GM18870 (cell line): ENCODE measurements around the gene SNX10.
"Not testable (repeated sequence)": the region's sequence is repeated elsewhere in the genome, so short reads cannot be mapped to it uniquely, and the experiment has no call there.

Experiments
- ATAC-seq: cut with Tn5 transposase; IDR thresholded peaks from one replicate; pipeline ENCODE4 v1.9.1; 2021; ENCODE audit warnings: moderate library complexity; ENCODE audit not compliant: unreplicated experiment

Gene SNX10, protein sequence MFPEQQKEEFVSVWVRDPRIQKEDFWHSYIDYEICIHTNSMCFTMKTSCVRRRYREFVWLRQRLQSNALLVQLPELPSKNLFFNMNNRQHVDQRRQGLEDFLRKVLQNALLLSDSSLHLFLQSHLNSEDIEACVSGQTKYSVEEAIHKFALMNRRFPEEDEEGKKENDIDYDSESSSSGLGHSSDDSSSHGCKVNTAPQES

DNA sequence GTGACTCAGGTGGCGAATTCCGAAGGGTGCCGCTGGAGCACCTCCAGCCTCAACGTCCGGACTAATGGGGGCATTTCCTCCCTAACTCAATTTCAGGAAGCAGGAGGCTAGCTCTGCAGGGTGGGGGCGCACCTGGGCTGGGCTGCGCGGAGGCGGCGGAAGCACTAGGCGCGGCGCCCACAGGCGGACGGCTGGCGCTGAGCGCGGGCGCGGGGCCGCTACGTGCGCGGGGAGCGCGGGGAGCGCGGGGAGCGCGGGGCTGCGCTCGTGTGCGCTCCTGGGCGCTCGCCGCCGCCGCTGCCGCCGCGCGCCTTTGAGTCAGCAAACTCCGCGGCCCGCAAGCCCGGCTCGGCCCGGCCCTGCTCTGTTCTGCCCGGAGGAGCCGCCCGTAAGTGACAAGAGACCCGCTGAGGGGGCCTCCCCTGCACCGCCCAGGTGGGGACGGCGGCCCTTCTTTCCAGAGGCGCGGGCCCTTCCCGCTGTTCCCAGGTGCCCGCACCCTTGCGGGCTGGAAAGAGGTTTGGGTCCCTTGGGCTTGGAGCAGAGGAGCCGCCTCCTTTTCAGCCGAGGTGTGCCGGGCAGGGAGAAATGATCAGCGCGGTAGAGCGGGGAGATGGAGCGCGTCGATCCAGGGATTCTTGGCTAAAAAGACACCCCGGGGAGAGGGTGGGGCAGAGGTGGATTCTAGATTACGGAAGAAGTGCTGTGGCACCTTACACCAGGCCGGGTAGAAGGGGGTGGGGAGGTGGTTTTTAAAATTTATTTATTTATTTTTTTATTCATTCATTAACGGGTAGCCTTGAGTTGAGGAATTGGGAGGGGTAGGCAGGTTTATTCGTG, at the start of gene SNX10:
SNX10 (plus strand) TSS at position 164 of the 840 bp plus-strand sequence. CDS start 54,581 bp downstream, outside the sequence.
- no peak for ATAC-seq

DNA sequence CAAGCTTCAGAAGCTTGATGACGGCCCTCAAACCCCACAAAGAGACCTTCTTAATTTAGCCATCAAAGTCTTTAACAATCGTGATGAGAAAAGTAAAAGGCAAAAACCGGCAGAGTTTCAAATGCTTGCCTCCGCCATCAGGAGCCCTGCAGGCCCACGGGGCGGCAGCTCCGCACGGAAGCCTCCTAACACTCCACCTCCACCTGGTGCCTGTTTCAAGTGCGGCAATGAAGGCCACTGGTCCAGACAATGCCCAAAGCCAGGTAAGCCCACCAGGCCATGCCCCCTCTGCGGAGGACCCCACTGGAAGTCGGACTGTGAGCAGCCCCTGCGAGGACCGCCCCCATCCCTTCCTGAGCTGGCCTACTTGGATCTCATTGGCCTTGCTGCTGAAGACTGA, 46.5 kb upstream of the SNX10 start:
- no peak for ATAC-seq

DNA sequence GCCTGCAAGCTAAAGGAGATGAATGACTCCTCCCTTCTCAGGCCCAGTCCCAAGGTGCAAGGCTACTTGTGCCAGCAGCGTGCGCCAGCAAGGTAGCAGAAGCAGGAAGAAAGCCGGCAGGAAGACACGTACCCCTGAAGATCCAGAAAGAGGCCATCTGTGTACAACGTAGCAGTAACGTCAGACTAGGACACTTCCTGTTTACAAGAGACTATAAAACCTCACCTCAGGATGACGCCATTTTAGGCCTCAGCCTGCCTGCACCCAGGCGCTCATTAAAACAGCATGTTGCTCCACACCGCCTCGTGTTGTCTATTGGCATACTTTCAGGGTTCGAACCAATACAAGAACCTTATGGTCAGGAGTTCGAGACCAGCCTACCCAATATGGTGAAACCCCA, 41.4 kb upstream of the SNX10 start:
- no peak for ATAC-seq

DNA sequence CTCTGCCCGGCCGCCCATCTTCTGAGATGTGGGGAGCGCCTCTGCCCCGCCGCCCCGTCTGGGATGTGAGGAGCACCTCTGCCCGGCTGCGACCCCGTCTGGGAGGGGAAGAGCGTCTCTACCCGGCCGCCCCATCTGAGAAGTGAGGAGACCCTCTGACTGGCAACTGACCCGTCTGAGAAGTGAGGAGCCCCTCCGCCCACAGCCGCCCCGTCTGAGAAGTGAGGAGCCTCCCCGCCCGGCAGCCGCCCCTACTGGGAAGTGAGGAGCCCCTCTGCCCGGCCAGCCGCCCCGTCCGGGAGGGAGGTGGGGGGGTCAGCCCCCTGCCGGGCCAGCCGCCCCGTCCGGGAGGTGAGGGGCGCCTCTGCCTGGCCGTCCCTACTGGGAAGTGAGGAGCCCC, 29.8 kb upstream of the SNX10 start:
- not testable (repeated sequence) for ATAC-seq

DNA sequence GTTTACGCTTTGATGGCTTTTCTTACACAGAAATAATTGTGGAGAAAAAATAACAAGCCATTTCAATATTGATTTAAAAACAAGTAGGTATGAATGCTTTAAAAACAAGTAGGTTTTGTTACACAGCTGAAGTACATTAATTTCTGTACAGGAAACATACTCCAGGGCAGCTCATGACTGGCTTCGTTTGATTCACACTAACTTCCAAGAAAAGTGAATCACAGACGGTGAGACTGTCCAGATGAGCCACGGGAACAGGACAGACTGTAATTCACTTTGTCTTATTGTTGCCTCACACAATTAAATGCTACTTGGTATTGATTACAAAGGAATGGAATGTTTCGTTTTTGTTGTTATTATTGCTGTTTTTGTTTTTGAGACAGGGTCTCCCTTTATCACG, 26.6 kb upstream of the SNX10 start:
- no peak for ATAC-seq

DNA sequence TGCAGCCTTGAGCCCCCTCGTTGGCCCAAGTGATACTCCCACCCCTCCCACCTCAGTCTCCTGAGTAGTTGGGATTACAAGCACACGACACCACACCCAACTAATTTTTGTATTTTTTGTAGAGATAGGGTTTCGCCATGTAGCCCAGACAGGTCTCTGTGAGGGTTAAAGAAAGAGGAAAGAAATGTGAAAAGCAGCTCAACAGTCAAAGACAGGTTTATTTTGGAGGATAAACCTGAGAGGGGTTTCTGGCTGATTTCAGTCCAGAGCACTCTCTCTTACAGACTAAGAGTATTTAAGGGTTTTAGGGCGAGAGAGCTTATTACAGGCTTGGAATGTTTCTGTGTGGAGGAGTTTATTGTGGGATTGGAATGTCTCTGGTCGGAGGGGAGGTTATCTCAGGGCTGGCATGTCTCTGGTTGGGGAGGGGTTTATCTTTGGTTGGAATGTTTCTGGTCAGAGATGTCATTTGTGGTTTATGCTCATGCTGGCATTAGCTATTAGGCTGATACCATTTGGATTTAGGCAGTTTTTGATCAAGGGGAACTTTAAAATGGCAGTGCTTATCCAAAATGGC, 26.1 kb upstream of the SNX10 start:
- ATAC-seq = no peak

DNA sequence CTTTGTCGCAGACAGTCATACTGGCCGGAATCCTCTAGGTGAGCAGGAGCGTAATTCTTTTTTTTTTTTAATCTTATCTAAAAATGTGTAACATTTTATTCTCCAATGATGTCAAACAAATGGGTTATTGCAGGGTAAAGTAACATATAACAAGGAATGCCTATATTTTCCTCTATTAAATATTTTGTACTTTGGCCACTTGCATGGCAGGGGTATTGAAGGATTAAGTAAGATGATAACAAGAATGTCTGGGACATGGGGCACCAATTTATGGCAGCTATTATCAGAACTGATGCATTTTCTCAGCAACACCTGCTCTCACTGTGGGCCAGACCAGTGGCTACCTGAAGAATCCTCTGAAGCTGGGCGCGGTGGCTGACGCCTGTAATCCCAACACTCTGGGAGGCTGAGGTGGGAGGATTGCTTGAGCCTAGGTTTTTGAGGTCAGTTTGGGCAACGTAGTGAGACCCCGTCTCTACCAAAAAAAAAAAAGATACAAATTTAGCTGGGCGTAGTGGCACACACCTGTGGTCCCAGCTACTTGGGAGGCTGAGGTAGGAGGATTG, 24.0 kb upstream of the SNX10 start:
- ATAC-seq = no peak

DNA sequence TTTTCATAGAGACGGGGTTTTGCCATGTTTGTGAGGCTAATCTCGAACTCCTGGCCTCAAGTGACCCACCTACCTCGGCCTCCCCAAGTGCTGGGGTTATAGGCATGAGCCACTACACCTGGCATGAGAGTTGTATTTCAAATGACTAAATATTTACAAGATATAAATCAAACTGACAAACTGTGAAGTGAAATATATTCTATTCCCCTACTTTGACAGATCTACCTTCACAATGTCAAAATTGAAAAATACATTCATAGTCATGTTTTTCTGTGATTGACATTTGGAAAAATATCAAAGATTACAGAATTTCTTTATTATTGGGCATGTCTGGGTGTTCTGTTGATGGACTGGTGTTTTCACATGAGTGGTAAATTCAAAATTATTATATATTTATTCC, 16.4 kb upstream of the SNX10 start:
- ATAC-seq = no peak

DNA sequence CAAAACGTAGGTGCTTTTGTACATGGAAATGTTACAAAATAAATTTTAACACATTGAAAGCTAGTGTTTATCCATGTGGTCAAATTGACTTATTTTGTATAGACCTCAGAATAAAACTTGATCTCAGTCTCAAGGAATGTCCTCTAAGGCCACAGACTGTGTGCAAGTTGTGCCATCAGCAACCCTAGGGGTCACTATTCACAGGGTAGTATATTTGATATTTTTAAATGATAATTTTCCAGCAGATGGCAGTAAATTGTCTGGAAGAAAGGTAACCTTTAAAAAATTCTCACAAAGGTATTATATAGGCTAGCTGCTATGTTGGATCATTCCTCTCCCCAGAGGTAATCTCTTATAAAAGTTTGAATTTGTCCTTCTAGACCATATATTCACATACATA, 12.9 kb upstream of the SNX10 start:
- no peak for ATAC-seq

DNA sequence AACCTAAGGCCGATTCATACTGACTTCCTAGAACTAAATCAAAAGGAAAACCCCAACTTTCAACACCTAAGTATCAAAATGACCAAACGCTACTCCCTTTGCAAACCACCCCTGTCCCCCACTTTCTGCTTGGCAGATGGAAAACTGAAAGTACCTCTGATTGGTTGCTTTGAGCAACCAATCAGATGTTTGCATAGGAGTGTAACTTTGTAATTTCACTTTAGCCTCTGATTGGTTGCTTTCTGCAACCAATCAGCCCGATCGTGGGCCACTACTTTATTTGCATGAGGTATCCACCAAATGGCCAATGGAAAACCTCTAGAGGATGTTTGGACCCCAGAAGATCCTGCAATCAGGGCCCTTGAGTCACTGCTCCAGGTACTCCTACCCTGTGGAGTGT, 12.3 kb upstream of the SNX10 start:
- no peak for ATAC-seq

DNA sequence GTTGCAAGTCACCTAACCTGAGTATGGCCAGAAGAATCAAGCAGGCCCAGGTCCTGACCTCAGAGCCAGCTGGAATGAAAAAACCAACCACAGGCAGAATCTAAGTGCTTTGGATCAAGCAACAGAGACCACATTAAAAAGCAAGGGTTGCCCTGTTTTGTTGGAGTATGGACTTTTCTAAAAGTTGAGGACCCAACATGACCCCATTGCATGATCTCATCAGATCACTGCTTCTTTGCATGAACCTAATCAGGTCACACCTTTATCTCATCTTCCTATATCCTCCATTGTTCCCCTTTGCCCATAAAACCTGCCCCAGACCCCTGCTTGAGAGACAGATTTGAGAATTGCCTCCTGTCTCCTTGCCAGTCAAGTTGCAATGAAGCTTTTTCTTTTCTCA, 11.6 kb upstream of the SNX10 start:
- no peak for ATAC-seq

DNA sequence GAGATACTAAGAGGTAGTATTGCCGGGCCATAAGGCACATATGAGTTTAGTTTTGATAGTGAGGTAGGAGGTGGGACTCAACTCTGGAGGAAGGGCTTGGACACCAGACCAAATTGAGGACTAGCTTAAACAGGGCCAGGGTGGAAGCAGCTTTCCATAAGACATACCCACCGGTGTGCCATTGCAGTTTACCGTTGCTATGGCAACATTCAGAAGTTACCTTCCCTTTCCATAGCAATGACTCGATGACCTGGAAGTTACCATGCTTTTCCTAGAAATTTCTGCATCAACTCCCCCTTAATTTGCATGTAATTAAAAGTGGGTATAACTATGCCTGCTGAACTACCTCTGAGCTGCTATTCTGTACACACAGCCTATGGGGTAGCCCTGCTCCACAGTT, 10.9 kb upstream of the SNX10 start:
- ATAC-seq = no peak

DNA sequence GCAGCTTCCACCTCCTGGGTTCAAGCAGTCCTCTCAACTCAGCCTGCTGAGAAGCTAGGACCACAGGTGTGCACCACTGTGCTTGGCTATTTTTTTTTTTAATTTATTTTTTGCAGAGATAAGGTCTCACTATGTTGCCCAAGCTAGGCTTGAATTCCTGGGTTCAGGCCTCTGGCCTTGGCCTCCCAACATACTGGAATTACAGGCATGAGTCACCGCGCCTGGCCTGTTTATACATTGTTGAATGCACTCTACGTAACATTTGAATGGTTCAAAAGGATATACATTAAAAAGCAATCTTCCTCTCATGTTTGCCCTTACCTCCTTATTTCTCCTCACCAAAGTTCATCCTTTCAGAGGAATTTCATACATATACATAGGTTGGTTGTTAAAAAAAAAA, 7.2 kb upstream of the SNX10 start:
- no peak for ATAC-seq

DNA sequence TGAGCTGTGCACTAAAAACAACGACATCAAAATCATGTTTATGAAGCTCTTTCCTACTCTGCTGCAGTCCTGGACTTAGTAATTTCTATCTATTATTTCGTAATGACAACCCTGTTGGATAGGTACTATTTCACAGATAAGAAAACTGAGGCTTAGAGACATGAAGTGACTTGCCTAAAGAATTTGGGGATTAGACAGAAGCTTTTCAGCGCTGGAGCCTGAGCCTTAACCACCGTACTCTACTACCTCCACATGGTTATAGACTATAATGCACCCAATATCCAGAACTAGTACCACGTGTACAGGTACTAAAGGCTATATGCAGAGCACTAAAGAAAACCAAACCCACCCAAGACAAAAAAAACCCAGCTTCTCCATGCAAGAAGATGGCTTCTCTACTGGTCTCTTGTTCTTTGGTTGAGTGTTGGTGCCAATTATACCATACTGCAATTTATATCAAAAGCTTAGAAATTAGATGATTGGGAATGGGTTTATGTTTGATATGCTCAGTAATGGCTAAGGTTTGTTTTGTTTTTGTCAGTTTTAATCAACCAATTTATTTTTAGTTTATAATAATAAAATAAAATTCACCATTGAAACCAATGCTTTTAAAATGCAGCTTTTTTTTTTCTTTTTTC, 6.5 kb upstream of the SNX10 start:
- ATAC-seq = no peak

DNA sequence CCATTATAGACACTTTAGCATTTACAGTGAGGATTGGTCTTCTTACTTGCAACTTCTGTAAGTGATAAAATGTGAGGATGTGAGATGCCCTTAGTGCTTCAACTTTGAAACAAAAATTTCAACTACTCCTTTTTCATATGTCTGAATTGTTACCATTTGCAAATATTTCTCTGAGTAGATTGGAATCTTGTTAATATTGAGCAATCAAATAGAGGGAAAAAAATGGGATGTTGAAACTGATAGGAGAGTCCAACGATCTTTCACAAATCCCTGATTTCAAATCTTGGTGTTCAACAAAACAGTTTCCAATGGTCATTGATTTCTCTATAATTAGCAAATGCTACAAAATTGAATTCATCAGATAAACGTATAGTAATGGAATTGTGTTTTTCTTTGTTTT, 5.5 kb upstream of the SNX10 start:
- no peak for ATAC-seq

DNA sequence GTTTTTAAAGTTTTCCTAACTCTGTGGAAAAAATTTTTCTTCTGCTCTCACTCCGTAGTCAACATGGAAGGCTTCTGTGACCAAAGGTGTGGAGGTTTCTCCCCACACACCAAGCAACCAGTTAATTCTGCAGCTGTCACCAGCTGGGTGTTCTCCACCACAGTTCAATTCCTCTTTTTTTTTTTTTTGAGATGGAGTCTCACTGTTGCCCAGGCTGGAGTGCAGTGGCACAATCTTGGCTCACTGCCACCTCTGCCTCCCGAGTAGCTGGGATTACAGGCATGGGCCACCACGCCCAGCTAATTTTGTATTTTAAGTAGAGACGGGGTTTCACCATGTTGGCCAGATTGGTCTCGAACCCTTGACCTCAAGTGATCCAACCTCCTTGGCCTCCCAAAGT, 3.5 kb upstream of the SNX10 start:
- not testable (repeated sequence) for ATAC-seq

DNA sequence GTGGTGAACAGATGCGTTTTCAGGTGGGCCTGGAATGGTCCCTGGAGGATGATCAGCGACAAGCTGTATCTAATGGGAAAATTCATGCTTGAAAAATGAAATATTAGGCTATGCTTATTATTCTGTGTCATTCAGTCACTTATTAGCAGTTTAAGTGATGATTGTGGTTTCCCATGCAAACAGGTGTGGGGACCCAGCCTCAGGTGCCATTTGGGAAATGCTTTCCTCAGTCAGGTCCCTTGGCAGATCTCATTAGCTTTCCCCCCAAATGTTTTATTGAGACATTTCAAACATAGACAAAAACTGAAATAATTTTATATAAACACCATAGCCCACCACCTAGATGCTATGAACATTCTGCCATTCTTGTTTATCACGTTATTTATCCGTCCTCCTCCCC, 411 bp upstream of the SNX10 start:
- no peak for ATAC-seq

DNA sequence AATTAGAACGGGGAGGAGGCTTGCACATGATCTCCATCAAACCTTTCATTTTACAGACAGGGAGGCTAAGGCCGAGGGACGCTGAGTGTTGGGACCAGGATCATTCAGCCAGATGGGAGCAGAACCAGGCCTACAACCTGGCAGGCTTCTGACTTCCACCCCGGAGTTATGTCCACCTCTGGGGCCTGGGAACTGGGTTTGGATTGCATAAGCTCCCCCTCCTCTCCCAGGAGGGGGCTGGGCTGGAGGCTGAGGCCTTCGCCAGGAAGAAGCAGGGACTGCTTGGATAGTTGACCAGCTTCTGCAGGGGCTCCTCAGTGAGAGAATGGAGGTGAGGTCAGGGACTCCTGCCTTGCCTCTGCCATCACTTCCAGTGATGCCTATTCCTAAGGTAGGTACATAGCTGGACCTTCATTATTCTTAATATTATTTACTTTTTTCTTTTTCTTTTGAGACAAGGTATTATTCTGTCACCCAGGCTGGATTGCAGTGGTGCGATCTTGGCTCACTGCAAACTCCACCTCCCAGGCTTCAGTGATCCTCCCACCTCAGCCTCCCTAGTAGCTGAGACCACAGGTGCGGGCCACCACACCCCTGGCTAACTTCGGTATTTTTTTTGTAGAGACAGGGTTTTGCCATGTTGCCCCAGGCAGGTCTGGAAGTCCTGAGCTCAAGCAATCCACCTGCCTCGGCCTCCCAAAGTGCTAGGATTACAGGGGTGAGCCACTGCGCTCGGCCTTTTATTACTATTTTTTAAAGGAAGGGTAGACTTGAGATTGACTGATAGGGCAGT, 1.3 kb downstream of the SNX10 start:
- no peak for ATAC-seq

DNA sequence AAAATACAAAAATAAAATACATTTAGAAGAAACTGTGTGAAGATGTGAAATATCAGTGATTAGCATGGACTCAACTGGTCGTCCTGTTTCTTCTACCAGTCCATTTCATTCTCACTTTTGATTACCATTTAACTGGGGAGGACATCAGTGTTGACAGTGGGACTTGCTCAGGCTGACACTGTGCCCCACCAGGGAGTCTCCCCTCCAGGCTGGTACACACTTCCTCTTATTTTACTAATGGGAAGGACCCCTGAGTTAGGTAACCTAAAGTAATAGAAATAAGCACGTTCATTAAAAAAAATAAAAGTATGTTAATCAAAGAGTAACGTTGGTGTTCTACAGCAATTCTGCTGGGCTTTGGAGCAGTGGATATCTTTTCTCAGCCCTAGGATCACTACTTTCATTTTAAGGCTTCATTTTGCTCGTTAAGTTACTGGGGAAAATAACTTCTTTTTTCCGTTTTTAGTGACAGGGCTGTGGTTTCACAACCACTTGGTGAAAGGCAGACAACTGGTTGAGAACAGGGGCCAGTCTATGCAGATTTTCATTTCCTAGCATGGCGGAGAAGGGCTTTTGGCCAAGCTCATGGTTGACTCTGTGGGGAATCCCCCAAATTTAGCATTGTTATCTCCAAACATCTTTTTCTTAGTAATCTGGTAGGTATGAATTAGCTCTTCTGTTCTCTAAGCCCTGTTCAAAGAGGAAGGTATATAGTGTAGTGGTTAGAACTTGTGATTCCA, 2.1 kb downstream of the SNX10 start:
- peak; percentile 74 for ATAC-seq

DNA sequence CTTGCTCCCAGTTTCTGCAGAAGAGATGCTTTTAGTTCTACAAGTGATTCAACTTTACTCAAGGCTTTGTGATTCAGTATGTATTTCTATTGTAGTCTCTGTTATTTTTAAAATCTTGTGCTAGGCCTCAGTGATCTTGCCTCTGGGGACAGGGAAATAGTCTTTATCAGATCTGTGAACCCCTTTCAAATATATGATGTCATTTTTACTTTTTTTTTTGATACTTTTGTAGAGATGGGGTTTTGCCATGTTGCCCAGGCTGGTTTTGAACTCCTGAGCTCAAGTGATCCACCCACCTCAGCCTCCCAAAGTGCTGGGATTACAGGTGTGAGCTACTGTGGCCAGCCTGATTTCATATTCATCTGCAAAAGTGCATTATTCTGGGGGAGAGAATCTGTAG, 3.4 kb downstream of the SNX10 start:
- ATAC-seq = no peak
